Neural cell (in vitro differentiated cells): Measurements from ENCODE around the gene SDS. TPM values are rescaled to one million over a fixed set of nuclear protein-coding genes. Genes with fewer than 3 reads are reported as not detected.

ENCODE experiments used
- H2AFZ ChIP-seq: fragments of 200-600, 300-800 bp; sonication (generic), shearing (Covaris generic); 2 replicates; pipeline ENCODE4 v1.6.0; 2014; ENCODE audit warnings: low read depth, mild to moderate bottlenecking, antibody characterized with exemption, low read length, moderate library complexity
- H3F3A ChIP-seq: fragments of 200-600 bp; shearing (Covaris generic); 2 replicates; pipeline ENCODE4 v1.6.1; 2016; ENCODE audit warnings: mild to moderate bottlenecking, moderate library complexity, mixed read lengths, antibody characterized with exemption, low read length; ENCODE audit not compliant: insufficient read depth, poor library complexity, severe bottlenecking
- H3K27ac ChIP-seq: fragments of 200-600, 300-800 bp; sonication (generic), shearing (Covaris generic); 2 replicates; pipeline ENCODE4 v1.5.1; 2014; ENCODE audit warnings: mild to moderate bottlenecking, low read length, moderate library complexity
- H3K27me3 ChIP-seq: fragments of 300-800, 200-600 bp; sonication (generic), shearing (Covaris generic); 2 replicates; pipeline ENCODE4 v1.6.0; 2014; ENCODE audit warnings: mild to moderate bottlenecking, low read depth, low read length, moderate library complexity; ENCODE audit not compliant: insufficient read depth
- H3K36me3 ChIP-seq: fragments of 300-800, 200-600 bp; sonication (generic), shearing (Covaris generic); 2 replicates; pipeline ENCODE4 v1.5.1; 2014; ENCODE audit warnings: mild to moderate bottlenecking, antibody characterized with exemption, low read length, moderate library complexity; ENCODE audit not compliant: insufficient read depth
- H3K4me2 ChIP-seq: fragments of 300-800, 200-600 bp; sonication (generic), shearing (Covaris generic); 2 replicates; pipeline ENCODE4 v1.6.0; 2014; ENCODE audit warnings: mild to moderate bottlenecking, low read length
- H3K4me3 ChIP-seq: fragments of 300-800, 200-600 bp; sonication (generic), shearing (Covaris generic); 2 replicates; pipeline ENCODE4 v1.5.1; 2014; ENCODE audit warnings: mild to moderate bottlenecking, low read length, moderate library complexity
- H3K79me2 ChIP-seq: fragments of 200-600 bp; shearing (Covaris generic); replicated peaks from 2 replicates; pipeline ENCODE4 v1.6.0; 2014; ENCODE audit warnings: mild to moderate bottlenecking, low read length, moderate library complexity; ENCODE audit not compliant: insufficient read depth
- H3K9ac ChIP-seq: fragments of 300-800, 200-600 bp; sonication (generic), shearing (Covaris generic); 2 replicates; pipeline ENCODE4 v1.6.1; 2016; ENCODE audit warnings: mild to moderate bottlenecking, low read length, mixed read lengths
- H3K9me2 ChIP-seq: fragments of 200-600 bp; shearing (Covaris generic); 2 replicates; pipeline ENCODE4 v1.6.1; 2016; ENCODE audit warnings: mild to moderate bottlenecking, low read length, mixed read lengths; ENCODE audit not compliant: insufficient read depth
- H3K9me3 ChIP-seq: fragments of 200-600, 300-800 bp; sonication (generic), shearing (Covaris generic); 2 replicates; pipeline ENCODE4 v1.6.1; 2016; ENCODE audit warnings: mild to moderate bottlenecking, mixed run types, low read length, moderate library complexity, mixed read lengths
- H4K20me1 ChIP-seq: fragments of 200-600 bp; shearing (Covaris generic); 2 replicates; pipeline ENCODE4 v1.6.1; 2016; ENCODE audit warnings: mild to moderate bottlenecking, mixed run types; ENCODE audit not compliant: insufficient read depth
- EP300 ChIP-seq: fragments of 450-650 bp; conservative IDR thresholded peaks from 2 replicates; pipeline ENCODE4 v1.6.1; 2014; ENCODE audit warnings: antibody characterized with exemption, mild to moderate bottlenecking, moderate library complexity; ENCODE audit not compliant: poor library complexity, severe bottlenecking
- EZH2 ChIP-seq: fragments of 200-600, 300-800 bp; shearing (Covaris generic), sonication (generic); IDR thresholded peaks from 2 replicates; pipeline ENCODE4 v1.6.1; 2014; ENCODE audit warnings: antibody characterized with exemption, low read length, borderline replicate concordance, mild to moderate bottlenecking; ENCODE audit not compliant: insufficient read depth, poor library complexity, severe bottlenecking
- MXI1 ChIP-seq: fragments of 450-650 bp; conservative IDR thresholded peaks from 2 replicates; pipeline ENCODE4 v1.6.1; 2014; ENCODE audit warnings: antibody characterized with exemption, mild to moderate bottlenecking; ENCODE audit not compliant: poor library complexity, severe bottlenecking
- POLR2AphosphoS5 ChIP-seq: IDR thresholded peaks from 2 replicates; pipeline ENCODE4 v1.6.1; 2012
- RAD21 ChIP-seq: fragments of 450-650 bp; conservative IDR thresholded peaks from 2 replicates; pipeline ENCODE4 v1.6.1; 2014; ENCODE audit warnings: antibody characterized with exemption, mild to moderate bottlenecking, moderate library complexity
- SMC3 ChIP-seq: fragments of 450-650 bp; conservative IDR thresholded peaks from 2 replicates; pipeline ENCODE4 v1.6.1; 2014; ENCODE audit warnings: antibody characterized with exemption, mild to moderate bottlenecking, moderate library complexity; ENCODE audit not compliant: poor library complexity
- TAF1 ChIP-seq: IDR thresholded peaks from 2 replicates; pipeline ENCODE4 v1.6.1; 2012; ENCODE audit warnings: low read depth
- polyA minus RNA-seq: library from RNA; depleted of rRNA, polyadenylated mRNA; stranded (reverse); fragments of >200 nt; gene quantifications from 2 replicates; pipeline ENCODE4 v1.2.3, GENCODE V29; 2014
- polyA plus RNA-seq: library from polyadenylated mRNA; depleted of rRNA; stranded (reverse); fragments of >200 nt; gene quantifications from 2 replicates; pipeline ENCODE4 v1.2.3, GENCODE V29; 2014
- TF ChIP-seq, protein P1 (sequence below): IDR thresholded peaks from 2 replicates; pipeline ENCODE4 v1.6.1; 2012; ENCODE audit warnings: borderline replicate concordance
- TF ChIP-seq, protein P2 (sequence below): fragments of 450-650 bp; IDR thresholded peaks from 2 replicates; pipeline ENCODE4 v1.5.1; 2014; ENCODE audit warnings: antibody characterized with exemption, mild to moderate bottlenecking, moderate library complexity; ENCODE audit not compliant: poor library complexity, severe bottlenecking

The SDS gene, protein sequence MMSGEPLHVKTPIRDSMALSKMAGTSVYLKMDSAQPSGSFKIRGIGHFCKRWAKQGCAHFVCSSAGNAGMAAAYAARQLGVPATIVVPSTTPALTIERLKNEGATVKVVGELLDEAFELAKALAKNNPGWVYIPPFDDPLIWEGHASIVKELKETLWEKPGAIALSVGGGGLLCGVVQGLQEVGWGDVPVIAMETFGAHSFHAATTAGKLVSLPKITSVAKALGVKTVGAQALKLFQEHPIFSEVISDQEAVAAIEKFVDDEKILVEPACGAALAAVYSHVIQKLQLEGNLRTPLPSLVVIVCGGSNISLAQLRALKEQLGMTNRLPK
- not detected in 2 replicates for polyA plus RNA-seq
- polyA minus RNA-seq = not detected in 2 replicates

DNA sequence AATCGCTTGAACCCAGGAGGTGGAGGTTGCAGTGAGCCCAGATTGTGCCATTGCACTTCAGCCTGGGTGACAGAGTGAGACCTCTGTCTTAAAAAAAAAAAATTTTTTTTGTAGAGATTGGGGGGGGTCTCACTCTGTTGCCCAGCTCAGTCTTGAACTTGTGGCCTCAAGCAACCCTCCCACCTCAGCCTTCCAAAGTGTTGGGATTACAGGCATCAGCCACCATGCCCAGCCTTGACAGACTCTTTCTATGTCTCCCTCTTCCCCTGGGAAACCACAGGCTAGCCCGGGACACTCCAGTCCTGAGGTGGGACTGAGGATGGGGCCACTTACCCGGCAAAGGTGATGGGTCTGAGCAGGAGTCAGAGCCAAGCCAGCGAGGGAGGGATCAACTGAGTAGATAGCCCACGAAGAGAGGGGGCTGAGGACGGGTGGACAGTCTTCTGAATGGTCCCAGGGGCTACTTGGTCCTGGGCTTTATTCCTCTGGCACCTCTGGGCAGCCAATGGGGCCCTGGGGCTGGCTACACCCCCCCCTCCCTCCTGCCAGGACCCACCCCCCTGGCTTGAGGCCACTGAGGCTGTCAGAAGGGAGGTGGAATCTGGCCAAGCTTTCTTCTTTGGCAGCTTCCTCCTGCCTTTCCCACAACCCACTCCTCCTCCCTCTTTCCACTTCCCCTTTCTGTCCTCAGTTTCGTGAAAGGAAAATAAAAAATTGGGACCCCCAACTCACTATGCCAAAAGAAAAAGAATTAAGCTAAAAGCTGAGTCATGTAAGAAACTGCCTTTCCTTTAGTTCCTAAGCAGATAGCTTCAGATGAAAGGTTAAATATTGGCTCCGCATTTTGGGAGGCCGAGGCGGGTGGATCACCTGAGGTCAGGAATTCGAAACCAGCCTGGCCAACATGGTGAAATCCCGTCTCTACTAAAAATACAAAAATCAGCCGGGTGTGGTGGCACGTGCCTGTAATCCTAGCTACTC is at the start of gene SDS:
Gene SDS, minus strand, starts transcription at position 453 of the 981 bp plus-strand sequence. CDS start 4,179 bp downstream, outside the sequence.
- H4K20me1 ChIP-seq = no peaks in the 10 kb centered on the region
- H3K36me3 ChIP-seq = no peaks in the 10 kb centered on the region
- H3K4me3 ChIP-seq = no peak within 1 kb of the TSS
- H3K27ac ChIP-seq = no peak within 1 kb of the TSS
- no peak within 1 kb of the TSS for H3K9ac ChIP-seq
- no peak within 1 kb of the TSS for H3K4me2 ChIP-seq
- no peak for TF ChIP-seq MXI1
- TF ChIP-seq POLR2AphosphoS5 = no peak
- TF ChIP-seq EZH2 = no peak
- TF ChIP-seq EP300 = no peak
- TF ChIP-seq, protein P1, sequence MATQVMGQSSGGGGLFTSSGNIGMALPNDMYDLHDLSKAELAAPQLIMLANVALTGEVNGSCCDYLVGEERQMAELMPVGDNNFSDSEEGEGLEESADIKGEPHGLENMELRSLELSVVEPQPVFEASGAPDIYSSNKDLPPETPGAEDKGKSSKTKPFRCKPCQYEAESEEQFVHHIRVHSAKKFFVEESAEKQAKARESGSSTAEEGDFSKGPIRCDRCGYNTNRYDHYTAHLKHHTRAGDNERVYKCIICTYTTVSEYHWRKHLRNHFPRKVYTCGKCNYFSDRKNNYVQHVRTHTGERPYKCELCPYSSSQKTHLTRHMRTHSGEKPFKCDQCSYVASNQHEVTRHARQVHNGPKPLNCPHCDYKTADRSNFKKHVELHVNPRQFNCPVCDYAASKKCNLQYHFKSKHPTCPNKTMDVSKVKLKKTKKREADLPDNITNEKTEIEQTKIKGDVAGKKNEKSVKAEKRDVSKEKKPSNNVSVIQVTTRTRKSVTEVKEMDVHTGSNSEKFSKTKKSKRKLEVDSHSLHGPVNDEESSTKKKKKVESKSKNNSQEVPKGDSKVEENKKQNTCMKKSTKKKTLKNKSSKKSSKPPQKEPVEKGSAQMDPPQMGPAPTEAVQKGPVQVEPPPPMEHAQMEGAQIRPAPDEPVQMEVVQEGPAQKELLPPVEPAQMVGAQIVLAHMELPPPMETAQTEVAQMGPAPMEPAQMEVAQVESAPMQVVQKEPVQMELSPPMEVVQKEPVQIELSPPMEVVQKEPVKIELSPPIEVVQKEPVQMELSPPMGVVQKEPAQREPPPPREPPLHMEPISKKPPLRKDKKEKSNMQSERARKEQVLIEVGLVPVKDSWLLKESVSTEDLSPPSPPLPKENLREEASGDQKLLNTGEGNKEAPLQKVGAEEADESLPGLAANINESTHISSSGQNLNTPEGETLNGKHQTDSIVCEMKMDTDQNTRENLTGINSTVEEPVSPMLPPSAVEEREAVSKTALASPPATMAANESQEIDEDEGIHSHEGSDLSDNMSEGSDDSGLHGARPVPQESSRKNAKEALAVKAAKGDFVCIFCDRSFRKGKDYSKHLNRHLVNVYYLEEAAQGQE = no peak
- TF ChIP-seq SMC3 = no peak
- TF ChIP-seq TAF1 = no peak
- no peak for TF ChIP-seq RAD21
- TF ChIP-seq, protein P2, sequence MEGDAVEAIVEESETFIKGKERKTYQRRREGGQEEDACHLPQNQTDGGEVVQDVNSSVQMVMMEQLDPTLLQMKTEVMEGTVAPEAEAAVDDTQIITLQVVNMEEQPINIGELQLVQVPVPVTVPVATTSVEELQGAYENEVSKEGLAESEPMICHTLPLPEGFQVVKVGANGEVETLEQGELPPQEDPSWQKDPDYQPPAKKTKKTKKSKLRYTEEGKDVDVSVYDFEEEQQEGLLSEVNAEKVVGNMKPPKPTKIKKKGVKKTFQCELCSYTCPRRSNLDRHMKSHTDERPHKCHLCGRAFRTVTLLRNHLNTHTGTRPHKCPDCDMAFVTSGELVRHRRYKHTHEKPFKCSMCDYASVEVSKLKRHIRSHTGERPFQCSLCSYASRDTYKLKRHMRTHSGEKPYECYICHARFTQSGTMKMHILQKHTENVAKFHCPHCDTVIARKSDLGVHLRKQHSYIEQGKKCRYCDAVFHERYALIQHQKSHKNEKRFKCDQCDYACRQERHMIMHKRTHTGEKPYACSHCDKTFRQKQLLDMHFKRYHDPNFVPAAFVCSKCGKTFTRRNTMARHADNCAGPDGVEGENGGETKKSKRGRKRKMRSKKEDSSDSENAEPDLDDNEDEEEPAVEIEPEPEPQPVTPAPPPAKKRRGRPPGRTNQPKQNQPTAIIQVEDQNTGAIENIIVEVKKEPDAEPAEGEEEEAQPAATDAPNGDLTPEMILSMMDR = no peak
- no peaks in the 10 kb centered on the region for H3F3A ChIP-seq
- H3K79me2 ChIP-seq = no peaks in the 10 kb centered on the region
- H3K9me3 ChIP-seq = no peaks in the 10 kb centered on the region
- H2AFZ ChIP-seq = no peak within 1 kb of the TSS
- no peaks in the 10 kb centered on the region for H3K9me2 ChIP-seq
- no peaks in the 10 kb centered on the region for H3K27me3 ChIP-seq

DNA sequence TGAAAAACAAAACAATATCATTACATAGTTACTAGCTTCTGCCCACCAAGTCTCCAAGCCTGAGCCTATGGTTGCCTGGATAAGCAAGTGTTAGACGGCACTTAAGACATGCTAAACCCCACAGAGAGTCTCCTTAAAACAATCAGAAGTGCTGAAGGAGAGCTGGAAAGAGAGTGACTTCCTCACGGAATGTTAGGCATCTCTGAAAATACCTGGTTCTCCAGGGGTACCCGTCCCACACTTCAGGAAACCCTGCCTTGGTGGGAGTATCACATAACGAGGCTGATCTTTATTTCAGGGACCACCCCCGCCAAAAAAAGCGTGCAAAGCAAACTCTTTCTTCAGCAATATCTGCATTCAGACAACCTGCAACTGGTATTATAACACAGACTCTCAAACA is 49.6 kb upstream of the SDS start:
- Histone ChIP-seq H3K27me3 (no peaks in the 10 kb centered on the region), H3K36me3 (no peaks in the 10 kb centered on the region), H3K9me3 (no peaks in the 10 kb centered on the region), H3K79me2 (no peaks in the 10 kb centered on the region), H4K20me1 (no peaks in the 10 kb centered on the region), H2AFZ (no peak overlapping the region), H3K27ac (no peak overlapping the region), H3K4me2 (no peak overlapping the region), H3K4me3 (no peak overlapping the region), H3F3A (no peaks in the 10 kb centered on the region), H3K9me2 (no peaks in the 10 kb centered on the region), H3K9ac (no peak overlapping the region)
- TF ChIP-seq EP300 (no peak), RAD21 (no peak), MXI1 (no peak), EZH2 (no peak), POLR2AphosphoS5 (no peak), SMC3 (no peak), TAF1 (no peak)
- TF ChIP-seq, protein P1 = no peak
- TF ChIP-seq, protein P2 = no peak
